HL-60/S4 treated with retinoic acid at 250 ng/mL for 4 days and 3 days (cell line): ENCODE measurements around the gene DTX3.
"Not testable (repeated sequence)": the region's sequence is repeated elsewhere in the genome, so short reads cannot be mapped to it uniquely, and the experiment has no call there.

Experiments used
- in situ Hi-C: fragments of 300-500 bp; cut with MboI; formaldehyde crosslinking; loops from 2 replicates; pipeline ENCODE4 v1.7.0; 2022; ENCODE audit warnings: low sequenced_read_pairs

Gene DTX3

DNA sequence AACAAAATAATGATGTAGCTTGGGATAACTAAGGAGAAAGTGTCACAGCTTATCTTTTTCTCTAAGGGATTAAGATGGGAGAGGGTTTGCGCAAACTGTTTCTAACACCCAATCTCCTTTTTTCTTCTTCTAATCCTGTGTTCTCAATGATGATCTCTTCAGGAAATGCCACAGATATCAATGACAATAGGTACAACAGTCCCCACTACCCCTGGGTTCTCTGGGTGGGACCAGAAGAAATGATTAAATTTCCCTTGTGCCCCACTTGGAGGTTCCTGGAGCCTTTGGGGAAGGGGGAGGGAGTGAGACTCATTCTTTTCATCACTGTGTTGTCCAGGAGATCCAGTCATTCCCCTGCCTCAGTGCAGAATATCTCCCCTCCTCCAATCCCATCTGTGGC is 22.2 kb upstream of the DTX3 start:
- in situ Hi-C loops: no loop called here

DNA sequence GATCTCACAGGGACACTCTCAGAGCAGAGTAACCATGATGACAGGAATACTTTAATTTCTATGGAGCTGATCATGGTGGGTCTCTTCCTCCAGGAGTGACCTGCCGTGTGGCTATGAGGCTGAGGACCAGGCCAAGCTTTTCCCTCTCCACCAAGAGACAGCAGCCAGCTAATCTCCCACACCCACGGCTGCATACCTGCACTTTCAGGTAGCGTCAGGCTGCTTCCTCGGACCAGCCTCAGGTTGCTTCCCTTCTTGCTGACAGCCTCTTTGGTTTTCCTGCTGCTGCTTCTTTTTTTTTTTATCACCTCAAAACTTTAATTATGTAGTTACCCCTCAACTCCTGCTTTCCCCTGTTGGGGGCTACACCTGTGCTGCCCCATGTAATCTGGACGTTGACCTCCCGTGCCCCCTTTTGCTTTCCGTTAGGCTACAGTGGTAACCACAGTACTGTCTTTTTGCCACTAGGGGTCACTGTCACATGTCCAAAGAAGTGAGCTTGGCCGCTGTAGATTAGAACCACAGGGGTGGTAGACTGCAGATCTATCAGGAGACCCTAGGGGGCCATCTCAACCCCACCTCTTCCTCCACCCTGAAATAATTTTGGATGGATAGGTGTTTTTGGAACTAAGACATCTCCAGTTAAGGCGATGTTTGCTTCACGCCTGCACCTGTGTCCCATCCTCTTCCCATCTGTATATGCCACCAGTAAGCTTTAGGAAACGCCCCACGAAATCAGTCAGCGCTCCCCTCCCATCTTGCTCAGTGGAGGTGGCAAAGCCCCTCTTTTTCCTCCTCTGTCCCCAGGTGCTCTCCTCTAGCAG is 21.4 kb upstream of the DTX3 start:
- in situ Hi-C loops: no loop called here

DNA sequence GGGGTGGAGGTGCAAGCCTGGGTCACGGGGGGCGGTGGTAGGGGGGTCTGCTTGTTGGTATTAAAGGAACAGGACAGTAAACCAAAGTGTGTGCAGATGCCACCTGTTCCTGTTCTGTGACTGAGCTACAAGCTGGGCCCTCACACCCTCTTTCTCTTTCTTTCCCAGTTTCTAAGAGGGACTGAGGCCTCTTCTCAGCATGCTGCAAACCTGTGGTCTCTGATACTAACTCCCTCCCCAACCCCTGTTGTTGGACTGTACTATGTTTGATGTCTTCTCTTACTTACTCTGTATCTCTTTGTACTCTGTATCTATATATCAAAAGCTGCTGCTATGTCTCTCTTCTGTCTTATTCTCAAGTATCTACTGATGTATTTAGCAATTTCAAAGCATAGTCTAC is 20.6 kb upstream of the DTX3 start:
- in situ Hi-C loops: no loop called here

DNA sequence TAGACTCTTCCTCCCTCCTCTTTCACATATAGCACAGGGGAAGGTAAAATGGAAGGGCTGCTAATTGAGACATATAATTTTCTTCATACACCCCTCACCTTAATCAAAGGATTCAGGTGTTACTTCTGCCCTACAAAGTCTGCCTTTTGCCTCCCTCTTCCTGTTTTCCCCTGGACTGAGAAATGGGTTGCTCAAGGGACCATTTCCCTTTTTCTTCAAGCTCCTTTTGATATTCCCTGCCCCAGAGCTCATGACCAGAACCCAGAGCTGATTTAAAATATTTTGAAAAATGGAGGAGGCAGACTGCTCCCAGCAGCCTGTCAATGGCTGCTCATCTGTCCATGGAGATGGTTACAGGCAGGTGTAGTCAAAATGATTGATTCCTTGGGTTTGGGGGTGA is 19.9 kb upstream of the DTX3 start:
- in situ Hi-C loops: no loop called here

DNA sequence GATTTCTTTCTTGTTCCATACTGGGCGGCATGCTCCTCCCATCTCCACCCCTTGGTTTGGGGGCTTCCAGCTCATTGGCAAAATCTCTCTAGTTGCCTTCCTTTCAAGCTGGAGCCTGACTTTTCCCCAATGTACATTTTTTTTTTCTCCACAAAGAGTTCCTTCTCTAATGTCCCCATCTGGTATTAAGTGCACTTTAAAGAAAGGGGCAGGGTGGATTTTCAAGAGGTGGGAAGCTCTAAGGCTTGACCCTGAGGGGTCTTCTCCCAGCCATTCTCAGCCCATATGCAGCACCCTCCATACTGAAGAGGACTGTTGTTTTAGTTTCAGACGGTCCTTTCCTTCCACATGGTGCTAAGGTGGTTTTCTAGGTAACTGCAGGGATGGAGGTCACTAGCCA is 19.5 kb upstream of the DTX3 start:
- in situ Hi-C loops: no loop called here

DNA sequence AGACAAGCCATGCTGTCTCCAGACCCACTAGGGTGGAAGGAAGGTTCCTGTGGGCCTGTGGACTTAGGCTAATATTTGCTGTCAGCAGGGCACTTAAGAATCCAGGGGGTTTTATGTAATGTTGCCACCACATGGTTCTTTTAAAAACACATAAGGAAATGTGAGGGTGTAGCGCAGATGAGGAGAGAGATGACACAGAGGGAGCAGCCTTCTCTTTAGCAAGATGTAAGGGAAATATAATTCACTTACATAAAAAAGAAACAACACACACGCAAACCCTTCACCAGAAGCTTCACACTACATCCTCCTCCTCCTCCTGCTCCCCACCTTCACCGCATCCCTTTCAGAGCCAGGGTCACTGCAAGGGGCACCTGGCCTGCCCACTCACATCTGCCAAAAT is 18.5 kb upstream of the DTX3 start:
- in situ Hi-C loops: no loop called here

DNA sequence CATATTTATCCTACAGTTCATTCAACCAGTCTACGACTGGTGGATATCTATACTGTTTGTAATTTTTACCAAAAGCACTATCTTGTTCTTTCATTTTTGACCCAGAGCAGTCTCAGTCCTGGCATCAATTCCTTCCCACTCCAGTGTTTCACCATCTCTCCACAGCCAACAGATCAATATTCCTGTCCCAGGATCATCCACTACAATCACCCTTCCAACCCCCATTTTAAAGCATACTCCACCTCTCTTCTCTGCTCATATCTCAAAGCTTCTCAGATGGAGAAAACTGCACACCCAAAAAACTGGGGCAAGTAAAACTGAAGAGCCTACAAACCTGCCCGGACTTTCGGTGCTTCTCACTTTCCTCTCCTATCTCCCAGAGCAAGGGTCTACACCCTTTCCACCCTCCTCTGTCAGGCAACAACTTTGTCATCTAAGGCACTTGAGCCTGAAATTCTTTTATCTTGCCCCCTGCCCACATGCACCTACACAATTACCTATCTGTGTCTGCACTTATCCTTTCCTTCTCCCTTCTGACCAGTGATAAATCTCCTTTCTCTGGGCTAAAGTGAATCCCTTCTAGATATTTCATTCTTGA is 17.7 kb upstream of the DTX3 start:
- in situ Hi-C loops: no loop called here

DNA sequence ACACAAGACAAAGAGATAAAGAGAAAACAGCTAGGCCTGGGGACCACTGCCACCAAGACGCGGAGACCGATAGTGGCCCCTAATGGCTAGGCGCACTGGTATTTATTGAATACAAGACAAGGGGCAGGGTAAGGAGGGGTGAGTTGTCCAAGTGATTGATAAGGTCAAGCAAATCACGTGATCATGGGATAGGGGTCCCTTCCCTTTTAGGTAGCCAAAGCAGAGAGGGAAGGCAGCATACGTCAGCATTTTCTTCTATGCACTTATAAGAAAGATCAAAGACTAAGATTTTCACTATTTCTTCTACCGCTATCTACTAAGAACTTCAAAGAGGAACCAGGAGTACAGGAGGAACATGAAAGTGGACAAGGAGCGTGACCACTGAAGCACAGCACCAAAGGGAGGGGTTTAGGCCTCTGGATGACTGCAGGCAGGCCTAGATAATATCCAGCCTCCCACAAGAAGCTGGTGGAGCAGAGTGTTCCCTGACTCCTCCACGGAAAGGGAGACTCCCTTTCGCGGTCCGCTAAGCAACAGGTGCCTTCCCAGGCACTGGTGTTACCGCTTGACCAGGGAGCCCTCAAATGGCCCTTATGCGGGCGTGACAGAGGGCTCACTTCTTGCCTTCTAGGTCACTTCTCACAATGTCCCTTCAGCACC is 15.5 kb upstream of the DTX3 start:
- in situ Hi-C loops: not testable (repeated sequence)

DNA sequence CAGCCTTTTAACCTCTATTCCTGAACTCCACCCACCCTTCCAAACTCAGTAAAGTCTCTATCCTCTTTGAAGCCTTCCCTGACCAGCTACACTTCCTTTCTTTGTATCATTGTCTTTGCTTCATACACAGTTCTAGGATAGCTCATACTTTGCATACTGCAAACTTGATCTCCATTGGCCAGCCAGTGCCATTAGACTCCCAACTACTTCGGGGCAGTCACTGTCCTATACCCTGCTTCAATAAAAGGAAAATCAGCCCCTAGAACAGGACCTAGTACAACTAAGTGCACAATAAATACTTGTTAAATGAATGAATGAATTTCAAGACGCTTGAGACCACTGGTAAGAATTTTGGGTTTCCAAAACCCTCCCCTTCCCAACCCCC is 14.2 kb upstream of the DTX3 start:
- in situ Hi-C loops: no loop called here

DNA sequence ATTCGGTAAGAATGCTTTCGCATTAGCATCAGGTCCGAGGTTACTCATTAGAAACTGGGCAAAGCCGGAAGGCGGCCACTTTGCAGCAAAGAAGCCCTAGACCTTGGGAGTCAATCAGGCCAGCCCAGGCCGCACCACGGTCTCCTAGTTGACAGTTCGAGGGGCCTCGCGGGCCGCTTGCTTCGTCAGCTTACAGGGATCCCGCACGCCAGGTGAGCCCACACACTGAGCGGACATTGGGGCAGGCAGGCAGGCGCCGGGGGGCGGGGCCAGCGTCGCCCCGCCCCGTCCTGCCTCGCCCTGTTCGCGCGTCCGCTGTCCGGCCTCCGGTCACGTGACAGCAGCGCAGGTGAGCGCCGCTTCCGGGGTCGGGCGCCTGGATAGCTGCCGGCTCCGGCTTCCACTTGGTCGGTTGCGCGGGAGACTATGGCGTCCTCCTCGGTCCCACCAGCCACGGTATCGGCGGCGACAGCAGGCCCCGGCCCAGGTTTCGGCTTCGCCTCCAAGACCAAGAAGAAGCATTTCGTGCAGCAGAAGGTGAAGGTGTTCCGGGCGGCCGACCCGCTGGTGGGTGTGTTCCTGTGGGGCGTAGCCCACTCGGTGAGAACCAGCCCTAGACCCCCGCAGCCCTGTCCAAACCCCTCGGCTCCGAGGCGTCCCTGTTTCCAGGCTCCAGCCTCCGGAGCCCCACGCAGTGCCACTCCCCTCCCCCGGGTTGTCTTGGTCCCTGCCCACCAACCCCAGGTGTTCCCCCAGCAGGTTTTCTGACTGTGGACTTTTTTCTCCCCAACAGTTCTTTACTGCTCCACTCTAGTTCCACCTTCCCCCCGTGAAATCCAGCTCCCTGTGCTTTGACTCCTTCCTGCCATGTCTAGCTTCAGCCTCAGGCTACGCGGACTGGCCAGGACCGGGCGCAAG is 13.5 kb upstream of the DTX3 start, which contains the start of gene PIP4K2C:
Gene PIP4K2C (plus strand): TSS at position 329 of the 918 bp plus-strand sequence. CDS start 98 bp downstream, at position 427.
- in situ Hi-C loops: no loop called here

DNA sequence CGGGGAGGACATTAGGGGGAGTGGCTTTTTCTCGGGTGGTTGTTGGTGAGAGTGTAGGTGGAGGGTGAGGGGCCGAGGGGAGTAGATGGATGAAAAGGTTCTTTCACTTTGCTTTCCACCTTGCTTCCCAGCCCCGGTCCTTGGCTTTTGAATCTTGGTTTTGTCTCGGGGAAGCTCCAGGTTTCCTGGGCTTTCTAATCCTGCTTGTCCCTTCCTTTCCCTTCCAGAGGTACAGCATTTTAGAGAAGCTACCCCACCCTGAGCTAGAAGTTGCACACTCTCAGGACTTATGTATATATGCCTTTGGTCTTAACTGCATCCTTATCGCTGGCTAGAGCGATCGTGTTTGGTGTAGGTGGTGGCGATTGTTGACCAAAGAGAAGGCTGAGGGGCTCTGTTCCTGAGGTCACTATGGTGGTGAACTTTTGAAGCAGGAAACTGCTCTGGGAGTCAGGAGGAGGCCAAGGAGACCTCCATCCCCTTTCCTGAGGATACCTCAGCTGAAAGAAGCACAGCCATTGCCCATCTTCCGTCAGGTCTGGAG is 12.8 kb upstream of the DTX3 start:
- in situ Hi-C loops: no loop called here

DNA sequence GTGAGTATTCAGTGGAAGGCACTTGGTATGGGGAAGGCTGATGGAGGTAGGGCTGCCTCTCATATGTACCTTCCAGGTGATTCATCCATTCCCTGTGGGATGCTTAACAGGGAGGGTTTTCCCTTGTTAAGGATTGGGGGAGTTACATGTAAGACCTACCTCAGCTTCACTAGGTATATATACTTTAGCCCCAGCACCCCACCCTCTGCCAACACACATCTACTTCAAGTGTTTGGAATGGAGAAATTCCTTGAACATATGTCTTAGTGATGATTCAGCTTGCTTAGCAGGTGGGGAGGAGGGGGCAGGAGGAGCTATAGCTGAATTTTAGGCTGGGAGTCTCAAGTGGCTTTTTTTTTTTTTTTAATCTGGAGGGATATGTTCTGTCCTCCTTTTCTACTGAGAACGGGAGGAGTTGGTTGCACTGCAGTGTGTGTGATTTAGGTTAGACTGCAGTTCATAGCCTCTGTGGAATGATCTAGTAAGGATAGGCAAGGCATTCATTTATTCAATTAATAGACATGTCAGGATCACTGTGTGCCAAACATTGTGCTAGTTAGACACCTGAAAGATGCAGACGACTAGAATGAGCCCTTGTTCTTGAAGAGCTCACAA is 12.0 kb upstream of the DTX3 start:
- in situ Hi-C loops: no loop called here

DNA sequence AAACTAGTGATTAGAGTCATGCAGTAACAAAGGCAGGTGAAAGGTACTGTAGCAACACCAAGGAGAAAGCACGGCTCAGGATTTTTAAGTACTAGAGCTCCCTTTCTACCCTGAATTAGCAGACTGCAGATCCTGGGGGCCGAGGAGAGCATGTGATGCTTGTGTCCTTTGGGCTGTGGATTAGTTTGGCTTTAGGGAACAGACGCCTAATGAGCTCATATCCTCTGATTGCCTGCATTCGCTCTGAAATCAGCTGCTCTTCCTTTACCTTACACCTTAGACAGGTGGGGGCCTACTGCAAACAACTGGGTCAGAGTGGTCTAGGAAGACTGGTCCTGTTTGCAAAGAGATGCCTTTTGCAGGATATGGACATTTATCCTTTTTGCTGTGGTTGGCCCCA is 11.4 kb upstream of the DTX3 start:
- in situ Hi-C loops: no loop called here

DNA sequence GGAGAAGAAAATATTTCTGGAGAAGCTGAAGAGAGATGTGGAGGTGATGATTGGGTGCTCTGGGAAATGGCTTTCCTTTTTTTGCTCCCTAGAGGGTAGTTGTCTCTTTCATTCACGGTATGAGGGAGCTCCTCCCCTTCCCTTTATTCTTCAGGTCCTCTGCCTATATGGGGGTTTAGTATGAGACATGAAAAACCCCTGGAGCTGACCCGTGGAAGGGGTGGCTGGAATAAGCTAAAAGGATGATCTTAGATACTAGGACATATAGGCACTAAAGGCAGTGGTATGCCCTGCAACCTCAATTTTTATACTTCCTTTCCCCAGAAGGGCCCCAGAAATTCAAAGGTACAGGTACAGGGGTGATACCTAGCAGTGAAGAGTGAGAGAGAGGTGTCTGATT is 4.2 kb upstream of the DTX3 start:
- in situ Hi-C loops: no loop called here

DNA sequence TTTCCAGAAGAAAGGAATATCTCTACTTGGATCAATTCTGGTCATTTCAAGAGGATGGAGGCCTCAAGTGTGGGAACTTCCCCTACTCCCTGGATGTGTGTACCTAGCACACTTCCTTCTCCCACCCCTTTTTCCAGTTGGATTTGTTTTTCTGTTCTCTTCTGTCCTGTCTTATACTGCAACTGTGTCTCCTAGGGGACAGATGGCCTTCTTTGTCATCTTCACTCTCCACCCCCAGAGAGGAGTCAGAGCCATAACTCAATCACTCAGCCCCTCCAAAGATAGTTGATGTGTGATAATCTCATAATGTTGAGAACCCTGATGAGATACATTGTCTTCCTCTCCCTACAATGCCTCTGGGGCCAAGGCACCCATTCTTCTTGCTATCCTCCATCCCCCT is 2.1 kb upstream of the DTX3 start:
- in situ Hi-C loops: no loop called here

DNA sequence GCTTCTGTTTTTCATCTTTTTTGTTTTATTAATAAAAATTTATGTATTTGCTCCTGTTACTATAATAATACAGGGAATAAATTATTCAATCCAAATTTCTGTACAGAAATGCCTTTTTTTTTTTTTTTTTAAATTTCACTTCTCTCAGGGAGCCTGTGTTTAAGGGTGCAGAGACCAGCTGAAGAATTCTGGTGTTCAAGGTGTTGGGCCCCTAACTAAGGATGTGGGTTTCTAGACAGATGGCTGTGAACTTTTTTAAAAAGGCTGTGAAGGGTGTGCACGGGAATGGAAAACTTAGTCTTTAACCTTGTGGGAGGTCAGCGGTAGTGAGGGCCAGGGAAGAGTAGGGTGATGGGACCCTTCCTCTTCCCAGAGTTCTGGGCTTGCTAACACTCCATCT is 1.3 kb upstream of the DTX3 start:
- in situ Hi-C loops: no loop called here

DNA sequence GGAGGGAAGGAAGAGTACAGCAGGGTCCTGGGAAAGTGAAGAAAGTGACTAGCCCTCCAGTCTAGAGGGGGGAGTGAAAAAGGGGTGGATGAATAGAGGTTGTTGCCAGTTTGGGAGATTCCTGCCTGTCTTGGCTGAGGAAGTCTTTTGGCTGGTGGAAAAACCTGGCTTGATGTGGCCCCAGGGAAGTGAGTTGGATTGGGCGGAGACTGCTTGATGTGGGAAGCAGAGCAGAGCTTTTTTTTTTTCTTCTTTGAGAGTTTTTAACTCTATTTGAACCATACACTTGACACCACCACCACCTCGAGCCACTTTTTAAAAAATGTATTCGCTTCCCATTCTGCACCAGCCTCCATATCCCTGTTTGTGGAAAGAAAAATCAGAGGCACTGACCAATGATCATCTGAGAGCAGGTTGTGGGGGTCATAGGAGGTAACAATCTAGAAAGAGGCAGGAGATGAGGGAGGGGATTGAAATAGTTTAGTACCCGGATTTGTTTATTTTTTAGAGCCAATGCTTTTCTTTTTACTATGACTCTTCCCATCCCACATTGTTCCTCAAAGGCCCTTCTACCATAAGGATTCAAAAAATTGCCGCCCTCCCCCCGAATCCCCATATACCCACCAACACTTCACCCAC is 690 bp upstream of the DTX3 start:
- in situ Hi-C loops: no loop called here

DNA sequence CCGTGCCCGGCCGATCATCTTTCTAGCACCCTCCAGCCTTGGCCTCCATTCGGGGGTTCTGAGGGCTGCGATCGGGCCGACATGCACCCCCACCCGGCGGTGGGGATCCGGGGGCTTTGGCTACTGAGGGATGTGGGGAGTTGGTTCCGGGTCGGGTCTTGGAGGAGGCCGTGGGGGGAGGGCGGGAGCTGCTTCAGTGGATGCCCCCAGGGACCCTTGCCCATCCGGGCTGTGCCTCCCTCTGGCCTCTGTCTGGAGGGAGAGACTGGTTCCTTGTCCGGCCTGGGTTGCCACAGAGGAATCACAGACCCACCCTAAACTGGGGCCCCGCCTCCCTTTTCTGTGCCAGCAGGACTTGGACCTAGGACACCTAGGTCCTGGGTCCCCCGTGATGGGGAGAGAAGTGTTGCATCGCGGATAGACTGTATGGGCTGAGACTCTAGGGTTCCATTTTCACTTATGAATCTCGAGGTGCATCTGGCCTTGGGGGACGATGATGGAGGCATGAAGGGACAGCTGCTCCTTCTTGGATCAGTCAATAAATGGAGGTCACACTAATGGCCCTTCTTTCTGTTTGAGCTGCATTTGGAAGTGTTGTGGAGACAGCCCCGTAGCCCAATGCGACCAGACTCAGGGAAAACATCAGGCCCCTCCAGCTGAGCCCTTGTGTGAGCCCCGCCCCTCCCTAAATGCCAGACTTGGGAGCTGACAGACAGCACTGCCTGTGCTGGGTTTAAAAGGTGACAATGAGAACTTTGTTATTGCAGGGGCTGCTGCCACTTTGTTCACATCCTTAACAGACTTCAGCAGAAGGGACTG is 577 bp downstream of the DTX3 start:
- in situ Hi-C loops: no loop called here

DNA sequence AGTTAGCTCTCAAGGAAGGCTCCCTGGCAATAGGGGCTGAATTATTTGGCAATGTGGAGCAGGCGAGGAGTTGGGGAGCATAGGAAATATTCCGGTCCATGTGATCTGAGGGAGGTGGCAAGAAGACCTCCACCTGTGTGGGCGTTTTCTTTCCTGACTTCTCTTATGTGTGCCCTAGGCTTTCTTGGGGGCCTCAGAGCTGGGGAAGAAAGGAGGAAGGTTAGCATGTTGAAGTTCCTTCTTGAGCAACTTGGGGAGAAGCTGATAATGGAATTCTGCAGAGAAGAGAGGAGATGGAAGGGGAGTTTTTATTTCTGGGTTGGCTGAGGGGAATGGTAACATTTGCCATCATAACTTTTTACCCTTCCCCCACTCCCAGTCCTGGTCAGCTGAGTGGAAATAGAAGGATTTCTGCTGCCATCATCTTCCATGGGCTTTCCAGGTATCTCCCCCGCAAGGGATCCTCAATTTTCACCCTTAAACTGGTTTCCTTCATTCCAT is 1.2 kb downstream of the DTX3 start:
- in situ Hi-C loops: no loop called here
